H1 (cell line): Measurements from ENCODE around the gene CPZ. TPM values are rescaled to one million over a fixed set of nuclear protein-coding genes. Genes with fewer than 3 reads are reported as not detected.

Source experiments
- CTCF ChIA-PET: fragments of 300-600 bp; sonication (Branson Sonifier 250); formaldehyde crosslinking; loops from one replicate; lab custom pipeline; 2021; ENCODE audit not compliant: partially characterized antibody; lab: Charles Lee
- POLR2A ChIA-PET: fragments of 300-600 bp; sonication (Branson Sonifier 250); formaldehyde crosslinking; loops from one replicate; lab custom pipeline; 2021; ENCODE audit warnings: inconsistent platforms; ENCODE audit not compliant: partially characterized antibody; lab: Charles Lee
- DNase-seq, 2 experiments: peaks; one replicate each; pipeline versions ENCODE4 v3.0.0 to v3.0.0-alpha.2; 2010 to 2022; ENCODE audit warnings: low spot score in 2 of 2, low read depth in 1 of 2, mixed read lengths in 1 of 2
- FAIRE-seq: peaks from 2 replicates; lab custom pipeline; 2011; peaks lifted over from hg19 to GRCh38; lab: Jason Lieb, UNC
- H2AFZ ChIP-seq: 2 replicates; pipeline ENCODE4 v1.8.1; 2012; ENCODE audit warnings: low read length, inconsistent platforms
- H2AK5ac ChIP-seq: 2 replicates; pipeline ENCODE4 v1.6.1; 2013; ENCODE audit warnings: low read depth, low read length
- H2BK120ac ChIP-seq: replicated peaks from 2 replicates; pipeline ENCODE3; 2013; ENCODE audit warnings: low read depth, low read length, inconsistent platforms
- H2BK12ac ChIP-seq: 2 replicates; pipeline ENCODE4 v1.6.1; 2013; ENCODE audit warnings: low read depth, low read length
- H2BK15ac ChIP-seq: 2 replicates; pipeline ENCODE4 v1.6.1; 2013; ENCODE audit warnings: low read length
- H2BK20ac ChIP-seq: 2 replicates; pipeline ENCODE4 v1.6.1; 2013; ENCODE audit warnings: low read length
- H2BK5ac ChIP-seq: 2 replicates; pipeline ENCODE4 v1.6.1; 2013; ENCODE audit warnings: low read depth, low read length
- H3K14ac ChIP-seq: 2 replicates; pipeline ENCODE4 v1.6.1; 2013; ENCODE audit warnings: inconsistent platforms; ENCODE audit not compliant: insufficient read length
- H3K18ac ChIP-seq: 2 replicates; pipeline ENCODE4 v1.6.1; 2013; ENCODE audit warnings: low read length; ENCODE audit errors: extremely low read depth
- H3K23ac ChIP-seq: 2 replicates; pipeline ENCODE4 v1.6.1; 2013; ENCODE audit warnings: inconsistent platforms; ENCODE audit not compliant: insufficient read length
- H3K23me2 ChIP-seq: 2 replicates; pipeline ENCODE4 v1.6.1; 2013; ENCODE audit warnings: low read depth, low read length
- H3K27ac ChIP-seq: 2 replicates; pipeline ENCODE4 v1.6.1; 2011; ENCODE audit warnings: low read depth, low read length, inconsistent platforms
- H3K27me3 ChIP-seq, 4 experiments: replicated peaks in 1 of 4; 1 replicate in 1 of 4; 2 replicates in 3 of 4; pipeline versions ENCODE4 v1.6.1 to v1.8.1; 2011 to 2013; ENCODE audit warnings: low read length in 3 of 4, mild to moderate bottlenecking in 3 of 4, inconsistent platforms in 2 of 4, mixed read lengths in 2 of 4, moderate library complexity in 1 of 4; ENCODE audit not compliant: control insufficient read depth in 3 of 4, insufficient read depth in 3 of 4; ENCODE audit errors: extremely low read depth in 1 of 4
- H3K36me3 ChIP-seq, 4 experiments: 2 replicates each; pipeline versions ENCODE4 v1.6.1 to v1.8.1; 2011 to 2013; ENCODE audit warnings: mild to moderate bottlenecking in 4 of 4, low read length in 3 of 4, moderate library complexity in 2 of 4, control low read depth in 1 of 4, inconsistent platforms in 1 of 4; ENCODE audit not compliant: insufficient read depth in 4 of 4, control insufficient read depth in 2 of 4
- H3K4ac ChIP-seq: replicated peaks from 2 replicates; pipeline ENCODE3; 2013; ENCODE audit warnings: low read length, low read depth, mixed read lengths, inconsistent platforms; ENCODE audit not compliant: insufficient read length
- H3K4me1 ChIP-seq, 4 experiments: replicated peaks in 1 of 4; 1 replicate in 1 of 4; 2 replicates in 3 of 4; pipeline versions ENCODE4 v1.6.1 to v1.8.1; 2011 to 2013; ENCODE audit warnings: low read length in 3 of 4, inconsistent platforms in 2 of 4, mixed read lengths in 1 of 4; ENCODE audit not compliant: insufficient read depth in 4 of 4, control insufficient read depth in 3 of 4
- H3K4me2 ChIP-seq, 2 experiments: 2 replicates each; pipeline versions ENCODE4 v1.6.1 to v1.8.1; 2011 to 2013; ENCODE audit warnings: low read depth in 2 of 2, low read length in 2 of 2, control low read depth in 1 of 2, inconsistent platforms in 1 of 2, mild to moderate bottlenecking in 1 of 2; ENCODE audit not compliant: insufficient read depth in 1 of 2
- H3K4me3 ChIP-seq, 4 experiments: fragments of 200-600, 300-600 bp in 1 of 4; sonication (generic), shearing (Covaris generic), sonication (Bioruptor Twin) in 1 of 4; 2 replicates each; pipeline versions ENCODE4 v1.5.1 to v1.8.1; 2011 to 2016; ENCODE audit warnings: low read length in 4 of 4, low read depth in 3 of 4, control low read depth in 2 of 4, inconsistent platforms in 2 of 4, mild to moderate bottlenecking in 2 of 4, mixed read lengths in 1 of 4, moderate library complexity in 1 of 4; ENCODE audit not compliant: insufficient read depth in 2 of 4; ENCODE audit errors: extremely low read depth in 1 of 4
- H3K56ac ChIP-seq: replicated peaks from 2 replicates; pipeline ENCODE3; 2013; ENCODE audit warnings: low read depth, mild to moderate bottlenecking, mixed read lengths, low read length, inconsistent platforms; ENCODE audit not compliant: insufficient read length
- H3K79me1 ChIP-seq: 2 replicates; pipeline ENCODE4 v1.6.1; 2013; ENCODE audit warnings: low read depth, low read length, control low read depth
- H3K79me2 ChIP-seq, 2 experiments: 2 replicates each; pipeline versions ENCODE4 v1.6.1 to v1.8.1; 2012 to 2013; ENCODE audit warnings: low read length in 2 of 2, mild to moderate bottlenecking in 2 of 2, inconsistent platforms in 1 of 2; ENCODE audit not compliant: insufficient read depth in 2 of 2, control insufficient read depth in 1 of 2
- H3K9ac ChIP-seq, 4 experiments: replicated peaks in 1 of 4; 1 replicate in 1 of 4; 2 replicates in 3 of 4; pipeline versions ENCODE4 v1.6.1 to v1.8.1; 2011 to 2013; ENCODE audit warnings: low read depth in 3 of 4, low read length in 3 of 4, control low read depth in 2 of 4, mild to moderate bottlenecking in 2 of 4, moderate library complexity in 2 of 4, inconsistent platforms in 1 of 4; ENCODE audit errors: extremely low read depth in 1 of 4
- H3K9me3 ChIP-seq, 2 experiments: 2 replicates each; pipeline versions ENCODE4 v1.6.1 to v1.8.1; 2012 to 2013; ENCODE audit warnings: mild to moderate bottlenecking in 2 of 2, moderate library complexity in 2 of 2, control low read depth in 1 of 2, inconsistent platforms in 1 of 2, low read depth in 1 of 2, low read length in 1 of 2, mixed read lengths in 1 of 2; ENCODE audit not compliant: insufficient read depth in 2 of 2
- H4K20me1 ChIP-seq, 2 experiments: replicated peaks in 1 of 2; 2 replicates each; pipeline versions ENCODE3 to v1.8.1; 2011 to 2013; ENCODE audit warnings: inconsistent platforms in 2 of 2, low read length in 2 of 2, mild to moderate bottlenecking in 1 of 2; ENCODE audit not compliant: insufficient read depth in 2 of 2, control insufficient read depth in 1 of 2
- H4K5ac ChIP-seq: 2 replicates; pipeline ENCODE4 v1.6.1; 2013; ENCODE audit warnings: low read length, low read depth, mixed read lengths, inconsistent platforms; ENCODE audit not compliant: insufficient read length
- H4K8ac ChIP-seq: 2 replicates; pipeline ENCODE4 v1.8.0; 2013; ENCODE audit warnings: mild to moderate bottlenecking, moderate library complexity, low read length, inconsistent platforms; ENCODE audit not compliant: insufficient read depth; ENCODE audit errors: extremely low read depth
- H4K91ac ChIP-seq: replicated peaks from 2 replicates; pipeline ENCODE3; 2013; ENCODE audit warnings: low read length, mixed read lengths, inconsistent platforms; ENCODE audit not compliant: insufficient read length
- ATF3 ChIP-seq: IDR thresholded peaks from 2 replicates; pipeline ENCODE4 v1.6.1; 2011; ENCODE audit warnings: low read depth, mild to moderate bottlenecking, low read length; ENCODE audit not compliant: insufficient read depth
- KDM5A ChIP-seq: fragments of 200-600 bp; IDR thresholded peaks from 2 replicates; pipeline ENCODE4 v1.7.1; 2012; ENCODE audit warnings: mild to moderate bottlenecking, low read length, inconsistent platforms, mixed read lengths
- NRF1 ChIP-seq: IDR thresholded peaks from 2 replicates; pipeline ENCODE4 v1.6.1; 2011; ENCODE audit warnings: mild to moderate bottlenecking, low read depth, low read length, improper control_type of control experiment
- POLR2AphosphoS5 ChIP-seq: IDR thresholded peaks from 2 replicates; pipeline ENCODE4 v1.6.1; 2011; ENCODE audit warnings: low read depth, low read length
- RBBP5 ChIP-seq: IDR thresholded peaks from 2 replicates; pipeline ENCODE4 v1.7.1; 2012; ENCODE audit warnings: low read depth, mild to moderate bottlenecking, inconsistent platforms, low read length, moderate library complexity, borderline replicate concordance
- SIX5 ChIP-seq: IDR thresholded peaks from 2 replicates; pipeline ENCODE4 v1.6.1; 2011; ENCODE audit warnings: mild to moderate bottlenecking, low read depth, low read length
- TBP ChIP-seq: IDR thresholded peaks from 2 replicates; pipeline ENCODE4 v1.6.1; 2011; ENCODE audit warnings: low read depth, low read length, improper control_type of control experiment
- WGBS, 2 experiments: shearing (Covaris generic) in 1 of 2; methylation state at CpG; one replicate each; pipeline versions ENCODE4 v1.1.6 to v1.1.7; 2013 to 2015; ENCODE audit warnings: low lambda C conversion rate in 2 of 2, mixed read lengths in 2 of 2, inconsistent platforms in 1 of 2, low coverage in 1 of 2, missing lambda C conversion rate in 1 of 2; ENCODE audit not compliant: insufficient replicate concordance in 2 of 2, insufficient coverage in 1 of 2, insufficient read length in 1 of 2; ENCODE audit errors: extremely low coverage in 1 of 2, missing lambda C conversion rate in 1 of 2; 5-methylcytosine and 5-hydroxymethylcytosine counted together
- polyA plus RNA-seq, 7 experiments: library from polyadenylated mRNA; depleted of rRNA in 3 of 7; stranded (reverse) in 5 of 7; unstranded in 2 of 7; fragments of >200 nt in 5 of 7; fragments of 200-250 nt in 2 of 7; gene quantifications; 1 replicate in 5 of 7; 2 replicates in 1 of 7; 4 replicates in 1 of 7; pipeline versions ENCODE4 v1.2.1 to v1.2.3, GENCODE V29; 2011 to 2013; ENCODE audit warnings: missing spikeins in 2 of 7, mixed read lengths in 2 of 7
- total RNA-seq: library from RNA; stranded (reverse); fragmentation: NEBNext Ultra II Directional; extraction: Animal tissue kit (Norgen Biotek cat#: 25700); gene quantifications from 2 replicates; pipeline ENCODE4 v1.2.1, GENCODE V29; 2021

CPZ gene
- total and polyA plus RNA-seq, 2 of the 8 experiments (the other 6 are each of a cell fraction or from before 2014, with no cell fraction given) = 28.8 to 40.7 TPM

GRCh38 chr4:8614365-8615193 lies 22.0 kb downstream of the CPZ start:
- no peak overlapping the region for H2AK5ac ChIP-seq
- no peaks in the 10 kb centered on the region for H3K9me3 ChIP-seq
- no peak overlapping the region for H4K91ac ChIP-seq
- no peak overlapping the region for H2BK15ac ChIP-seq
- H3K18ac ChIP-seq = no peak overlapping the region
- H3K4me1 ChIP-seq = no peaks in the 10 kb centered on the region
- WGBS, 2 experiments = 88% methylated on average over 22 of the region's 22 CpGs; no CpG with 5 or more reads in 1 of the 2 experiments
- H2BK120ac ChIP-seq = no peak overlapping the region
- H3K56ac ChIP-seq = no peak overlapping the region
- no peaks in the 10 kb centered on the region for H3K23me2 ChIP-seq
- no peak for FAIRE-seq
- no peak overlapping the region for H4K5ac ChIP-seq
- no peak overlapping the region for H3K27ac ChIP-seq
- no peak overlapping the region for H2BK5ac ChIP-seq
- peaks cover 7 to 24% of the 10 kb centered on the region in 2 experiments for H4K20me1 ChIP-seq
- H3K14ac ChIP-seq = no peak overlapping the region
- H3K36me3 ChIP-seq = peaks cover 0 to 21% (median 9%) of the 10 kb centered on the region in 4 experiments; a peak in 4 of 8 replicates
- no peak overlapping the region for H2BK20ac ChIP-seq
- no peak overlapping the region for H3K4me2 ChIP-seq
- no peak overlapping the region for H3K4me3 ChIP-seq
- H3K79me2 ChIP-seq = no peaks in the 10 kb centered on the region
- H3K9ac ChIP-seq = no peak overlapping the region
- CTCF ChIA-PET = interaction anchor here (0.6 kb wide), 1 partner anchor 230 kb away, joined by 4 read pairs; no protein-coding TSS in a partner anchor
- no peak overlapping the region for H2AFZ ChIP-seq
- no peak overlapping the region for H3K4ac ChIP-seq
- no peaks in the 10 kb centered on the region; the same call in 1 of the 2 replicates for H3K79me1 ChIP-seq
- no peak overlapping the region for H2BK12ac ChIP-seq
- no peak overlapping the region for H3K23ac ChIP-seq
- H3K27me3 ChIP-seq = no peaks in the 10 kb centered on the region; a peak in 1 of 7 replicates
- TF ChIP-seq SIX5 = no peak
- TF ChIP-seq ATF3 = no peak
- TF ChIP-seq POLR2AphosphoS5 = 0 out of 2 replicates have a peak, but pooled peaks have one; percentile 19
- TF ChIP-seq TBP = no peak
- TF ChIP-seq RBBP5 = no peak
- no peak for TF ChIP-seq KDM5A
- TF ChIP-seq NRF1 = no peak
- no peak for DNase-seq
- POLR2A ChIA-PET = interaction anchor here (0.8 kb wide), 1 partner anchor 8 kb away, joined by 3 read pairs; no protein-coding TSS in a partner anchor
- H4K8ac ChIP-seq = no peak overlapping the region
